WTC11 (cell line): ENCODE measurements around the gene KCNIP4. TPM values are rescaled to one million over a fixed set of nuclear protein-coding genes. Genes with fewer than 3 reads are reported as not detected.
A peak's percentile ranks its signal among the peaks of the same experiment; 100 is the strongest.

Experiments
- ATAC-seq: fragments of 200-7000 bp; cut with Tn5 transposase; 2 replicates; pipeline ENCODE4 v1.10.0; 2021; ENCODE audit warnings: mild to moderate bottlenecking, moderate library complexity
- CTCF ChIA-PET: fragments of 300-600 bp; sonication (Branson Sonifier 250); formaldehyde crosslinking; loops from one replicate; lab custom pipeline; 2021; ENCODE audit warnings: antibody characterized with exemption; lab: Charles Lee
- POLR2A ChIA-PET: fragments of 350-600 bp; sonication (Branson Sonifier 250); formaldehyde crosslinking; loops from one replicate; lab custom pipeline; 2021; ENCODE audit warnings: antibody characterized with exemption; lab: Charles Lee
- DNase-seq: peaks from one replicate; pipeline ENCODE4 v3.0.0; 2021; ENCODE audit warnings: low spot score
- H3K27ac Mint-ChIP-seq: 2 replicates; pipeline ENCODE4 v1.8.0; 2021; ENCODE audit warnings: mixed read lengths
- H3K27me3 Mint-ChIP-seq: 2 replicates; pipeline ENCODE4 v1.8.0; 2021; ENCODE audit warnings: low read depth, mild to moderate bottlenecking, moderate library complexity, mixed read lengths
- H3K36me3 Mint-ChIP-seq: 2 replicates; pipeline ENCODE4 v1.8.0; 2021; ENCODE audit warnings: mixed read lengths
- H3K4me1 Mint-ChIP-seq: 2 replicates; pipeline ENCODE4 v1.8.0; 2022; ENCODE audit warnings: mixed read lengths
- H3K4me3 Mint-ChIP-seq: 2 replicates; pipeline ENCODE4 v1.8.0; 2021; ENCODE audit warnings: mild to moderate bottlenecking, moderate library complexity, mixed read lengths
- H3K9me3 Mint-ChIP-seq: 2 replicates; pipeline ENCODE4 v1.8.0; 2021; ENCODE audit warnings: mixed read lengths
- AR ChIP-seq: fragments of 250-450 bp; sonication (Bioruptor Pico); IDR thresholded peaks from 2 replicates; pipeline ENCODE4 v1.9.0; 2021; ENCODE audit warnings: mild to moderate bottlenecking
- CREB1 ChIP-seq: sonication (generic); formaldehyde crosslinking; IDR thresholded peaks from 2 replicates; pipeline ENCODE4 v1.8.0; 2023; ENCODE audit warnings: mild to moderate bottlenecking, missing genetic modification reagents
- CTCF ChIP-seq: fragments of 200-600 bp; IDR thresholded peaks from 2 replicates; pipeline ENCODE4 v1.8.0; 2022; ENCODE audit warnings: antibody characterized with exemption
- EMX1 ChIP-seq: fragments of 250-450 bp; sonication (Bioruptor Pico); IDR thresholded peaks from 2 replicates; pipeline ENCODE4 v1.8.0; 2021; ENCODE audit warnings: mild to moderate bottlenecking
- FOXP4 ChIP-seq: sonication (generic); formaldehyde crosslinking; IDR thresholded peaks from 2 replicates; pipeline ENCODE4 v1.8.0; 2022; ENCODE audit warnings: mild to moderate bottlenecking, missing genetic modification reagents
- HMGA2 ChIP-seq: fragments of 250-450 bp; sonication (Bioruptor Pico); IDR thresholded peaks from 2 replicates; pipeline ENCODE4 v1.4.0; 2021; ENCODE audit warnings: mild to moderate bottlenecking, moderate library complexity
- JAZF1 ChIP-seq: fragments of 250-450 bp; sonication (Bioruptor Pico); IDR thresholded peaks from 2 replicates; pipeline ENCODE4 v1.9.0; 2021; ENCODE audit warnings: moderate library complexity, mild to moderate bottlenecking, inconsistent platforms
- JUN ChIP-seq: sonication (generic); formaldehyde crosslinking; IDR thresholded peaks from 2 replicates; pipeline ENCODE4 v1.8.0; 2023; ENCODE audit warnings: mild to moderate bottlenecking, missing genetic modification reagents
- KAT7 ChIP-seq: sonication (generic); formaldehyde crosslinking; IDR thresholded peaks from 2 replicates; pipeline ENCODE4 v1.8.1; 2023; ENCODE audit warnings: missing genetic modification reagents, mild to moderate bottlenecking, borderline replicate concordance
- NFATC4 ChIP-seq: fragments of 250-450 bp; sonication (Bioruptor Pico); IDR thresholded peaks from 2 replicates; pipeline ENCODE4 v1.9.0; 2021; ENCODE audit warnings: mild to moderate bottlenecking
- NR1H2 ChIP-seq: sonication (generic); formaldehyde crosslinking; IDR thresholded peaks from 2 replicates; pipeline ENCODE4 v1.9.0; 2021; ENCODE audit warnings: mild to moderate bottlenecking, moderate library complexity, missing genetic modification reagents
- OVOL2 ChIP-seq: fragments of 250-450 bp; sonication (Bioruptor Pico); IDR thresholded peaks from 2 replicates; pipeline ENCODE4 v1.9.0; 2021; ENCODE audit warnings: mild to moderate bottlenecking, borderline replicate concordance
- RELA ChIP-seq: sonication (generic); formaldehyde crosslinking; IDR thresholded peaks from 2 replicates; pipeline ENCODE4 v1.8.1; 2022; ENCODE audit warnings: missing genetic modification reagents, mild to moderate bottlenecking, borderline replicate concordance
- RORB ChIP-seq: fragments of 250-450 bp; sonication (Bioruptor Pico); IDR thresholded peaks from 2 replicates; pipeline ENCODE4 v1.9.0; 2021; ENCODE audit warnings: mild to moderate bottlenecking
- SMAD4 ChIP-seq: sonication (generic); formaldehyde crosslinking; IDR thresholded peaks from 2 replicates; pipeline ENCODE4 v1.8.0; 2022; ENCODE audit warnings: mild to moderate bottlenecking, missing genetic modification reagents
- USF1 ChIP-seq: sonication (generic); formaldehyde crosslinking; IDR thresholded peaks from 2 replicates; pipeline ENCODE4 v1.8.0; 2022; ENCODE audit warnings: mild to moderate bottlenecking, missing genetic modification reagents
- ZNF232 ChIP-seq: sonication (generic); formaldehyde crosslinking; IDR thresholded peaks from 2 replicates; pipeline ENCODE4 v1.8.0; 2022; ENCODE audit warnings: mild to moderate bottlenecking, missing genetic modification reagents
- ZNF423 ChIP-seq: fragments of 250-450 bp; sonication (Bioruptor Pico); IDR thresholded peaks from 2 replicates; pipeline ENCODE4 v2.1.2; 2022; ENCODE audit warnings: mild to moderate bottlenecking, moderate library complexity
- total RNA-seq: library from RNA; stranded (reverse); gene quantifications from 3 replicates; pipeline ENCODE4 v1.2.3, GENCODE V29; 2021
- TF ChIP-seq, protein P1 (sequence below): fragments of 250-450 bp; sonication (Bioruptor Pico); conservative IDR thresholded peaks from 2 replicates; pipeline ENCODE4 v1.9.0; 2021; ENCODE audit warnings: mild to moderate bottlenecking
- TF ChIP-seq, protein P2 (sequence below): sonication (generic); formaldehyde crosslinking; IDR thresholded peaks from 2 replicates; pipeline ENCODE4 v1.8.1; 2023; ENCODE audit warnings: mild to moderate bottlenecking, missing genetic modification reagents, borderline replicate concordance

KCNIP4 gene
- total RNA-seq, 1 experiment from 2014 or later = not detected

- peak; percentile 50 for ATAC-seq
- TF ChIP-seq USF1 (CRISPR knock-in tag) (no peak), EMX1 (CRISPR knock-in tag) (no peak), HMGA2 (CRISPR knock-in tag) (no peak), NR1H2 (CRISPR knock-in tag) (no peak), CREB1 (CRISPR knock-in tag) (no peak), ZNF232 (CRISPR knock-in tag) (no peak), RELA (no peak), FOXP4 (no peak), JAZF1 (CRISPR knock-in tag) (no peak), NFATC4 (CRISPR knock-in tag) (no peak), SMAD4 (no peak), AR (no peak), KAT7 (CRISPR knock-in tag) (no peak), JUN (no peak), CTCF (no peak), RORB (CRISPR knock-in tag) (no peak), ZNF423 (CRISPR knock-in tag) (no peak), OVOL2 (CRISPR knock-in tag) (no peak)
- TF ChIP-seq, protein P1, sequence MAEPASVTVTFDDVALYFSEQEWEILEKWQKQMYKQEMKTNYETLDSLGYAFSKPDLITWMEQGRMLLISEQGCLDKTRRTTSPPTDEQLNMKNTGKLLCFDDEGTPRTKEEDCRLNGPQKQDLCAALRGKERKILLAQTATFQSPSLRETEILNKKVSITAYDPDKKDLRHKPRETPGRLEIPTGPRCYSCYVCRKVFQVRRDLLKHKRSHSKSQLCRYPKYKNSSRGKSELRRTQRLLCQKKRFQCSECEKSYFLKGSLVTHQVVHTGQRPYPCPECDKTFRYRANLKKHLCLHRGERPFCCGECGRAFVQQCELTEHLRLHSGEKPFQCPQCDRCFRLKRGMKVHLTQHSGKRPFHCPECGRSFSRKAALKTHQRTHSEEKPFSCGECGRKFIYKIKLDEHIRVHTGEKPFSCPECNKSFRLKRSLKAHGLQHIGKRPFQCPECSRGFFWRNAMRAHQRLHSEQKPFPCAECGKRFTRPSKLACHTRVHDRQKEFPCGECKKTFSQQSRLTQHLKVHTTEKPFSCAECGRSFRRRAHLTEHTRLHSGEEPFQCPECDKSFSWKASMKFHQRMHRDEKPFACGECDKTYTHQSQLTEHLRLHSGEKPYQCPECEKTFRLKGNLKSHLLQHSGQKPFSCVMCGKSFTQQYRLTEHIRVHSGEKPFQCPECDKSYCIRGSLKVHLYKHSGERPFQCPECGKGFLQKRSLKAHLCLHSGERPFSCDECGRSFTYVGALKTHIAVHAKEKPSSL (CRISPR knock-in tag) = no peak
- TF ChIP-seq, protein P2, sequence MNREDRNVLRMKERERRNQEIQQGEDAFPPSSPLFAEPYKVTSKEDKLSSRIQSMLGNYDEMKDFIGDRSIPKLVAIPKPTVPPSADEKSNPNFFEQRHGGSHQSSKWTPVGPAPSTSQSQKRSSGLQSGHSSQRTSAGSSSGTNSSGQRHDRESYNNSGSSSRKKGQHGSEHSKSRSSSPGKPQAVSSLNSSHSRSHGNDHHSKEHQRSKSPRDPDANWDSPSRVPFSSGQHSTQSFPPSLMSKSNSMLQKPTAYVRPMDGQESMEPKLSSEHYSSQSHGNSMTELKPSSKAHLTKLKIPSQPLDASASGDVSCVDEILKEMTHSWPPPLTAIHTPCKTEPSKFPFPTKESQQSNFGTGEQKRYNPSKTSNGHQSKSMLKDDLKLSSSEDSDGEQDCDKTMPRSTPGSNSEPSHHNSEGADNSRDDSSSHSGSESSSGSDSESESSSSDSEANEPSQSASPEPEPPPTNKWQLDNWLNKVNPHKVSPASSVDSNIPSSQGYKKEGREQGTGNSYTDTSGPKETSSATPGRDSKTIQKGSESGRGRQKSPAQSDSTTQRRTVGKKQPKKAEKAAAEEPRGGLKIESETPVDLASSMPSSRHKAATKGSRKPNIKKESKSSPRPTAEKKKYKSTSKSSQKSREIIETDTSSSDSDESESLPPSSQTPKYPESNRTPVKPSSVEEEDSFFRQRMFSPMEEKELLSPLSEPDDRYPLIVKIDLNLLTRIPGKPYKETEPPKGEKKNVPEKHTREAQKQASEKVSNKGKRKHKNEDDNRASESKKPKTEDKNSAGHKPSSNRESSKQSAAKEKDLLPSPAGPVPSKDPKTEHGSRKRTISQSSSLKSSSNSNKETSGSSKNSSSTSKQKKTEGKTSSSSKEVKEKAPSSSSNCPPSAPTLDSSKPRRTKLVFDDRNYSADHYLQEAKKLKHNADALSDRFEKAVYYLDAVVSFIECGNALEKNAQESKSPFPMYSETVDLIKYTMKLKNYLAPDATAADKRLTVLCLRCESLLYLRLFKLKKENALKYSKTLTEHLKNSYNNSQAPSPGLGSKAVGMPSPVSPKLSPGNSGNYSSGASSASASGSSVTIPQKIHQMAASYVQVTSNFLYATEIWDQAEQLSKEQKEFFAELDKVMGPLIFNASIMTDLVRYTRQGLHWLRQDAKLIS (CRISPR knock-in tag) = no peak
- TF ChIP-seq, all 79 proteins: peak for 0
- Mint-ChIP-seq H3K27ac (no peak overlapping the region), H3K4me1 (peaks cover 12% of the 10 kb centered on the region), H3K9me3 (no peaks in the 10 kb centered on the region), H3K4me3 (peak overlapping the region; percentile 65), H3K36me3 (no peaks in the 10 kb centered on the region), H3K27me3 (peaks cover 44% of the 10 kb centered on the region)
- CTCF ChIA-PET = interaction anchor here (0.7 to 2.2 kb wide), 14 partner anchors 12 to 440 kb away, joined by 3 to 12 read pairs (median 4); no protein-coding TSS in a partner anchor
- POLR2A ChIA-PET = interaction anchor here (0.5 to 0.6 kb wide), 2 partner anchors 45 to 724 kb away, joined by 3 to 4 read pairs; no protein-coding TSS in a partner anchor
- DNase-seq = no peak
Observed at GRCh38 chr4:21949073-21949457, 493 bp upstream of the KCNIP4 start.
